Iris pigment epithelial cell (primary cell): ENCODE results near the gene FAM117B.

Experiments
- DNase-seq: peaks from one replicate; pipeline ENCODE4 v3.0.0-alpha.2; 2011; ENCODE audit warnings: low read depth

The FAM117B gene

DNA sequence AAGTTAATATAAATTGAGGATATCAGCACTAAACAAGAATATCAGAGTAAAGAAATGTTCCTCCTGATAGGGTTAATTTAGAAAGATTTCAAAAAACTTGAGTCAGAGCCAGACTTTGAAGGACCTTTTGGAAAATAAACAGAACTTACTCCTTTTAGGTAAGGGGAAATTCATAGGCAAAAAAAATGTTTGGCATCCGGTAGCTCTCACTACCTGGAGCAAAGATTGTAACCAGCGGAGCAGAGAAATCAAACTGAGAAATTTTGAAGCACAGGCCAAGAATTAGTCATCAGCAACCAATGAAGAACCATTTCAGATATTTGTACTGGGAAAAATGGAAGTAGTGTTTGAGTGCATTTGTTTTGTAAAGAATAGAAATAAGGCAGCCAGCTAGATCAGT, 123.8 kb downstream of the FAM117B start:
- DNase-seq, result peak; percentile 18

DNA sequence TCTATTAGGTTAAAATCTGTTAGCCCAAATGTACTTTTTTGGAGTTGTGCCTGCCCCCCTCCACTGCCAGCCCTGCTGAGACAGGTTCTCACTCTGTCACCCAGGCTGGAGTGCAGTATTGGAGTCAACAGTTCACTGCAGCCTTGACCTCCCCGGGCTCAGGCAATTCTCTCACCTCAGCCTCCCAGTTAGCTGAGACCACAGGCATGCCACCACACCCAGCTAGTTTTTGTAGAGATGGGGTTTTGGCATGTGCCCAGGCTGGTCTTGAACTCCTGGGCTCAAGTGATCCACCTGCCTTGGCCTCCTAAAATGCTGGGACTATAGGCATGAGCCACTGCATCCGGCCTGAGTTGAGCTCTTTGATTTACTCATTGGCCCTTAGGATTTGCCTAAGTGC, 126.1 kb downstream of the FAM117B start:
- DNase-seq, result no peak

DNA sequence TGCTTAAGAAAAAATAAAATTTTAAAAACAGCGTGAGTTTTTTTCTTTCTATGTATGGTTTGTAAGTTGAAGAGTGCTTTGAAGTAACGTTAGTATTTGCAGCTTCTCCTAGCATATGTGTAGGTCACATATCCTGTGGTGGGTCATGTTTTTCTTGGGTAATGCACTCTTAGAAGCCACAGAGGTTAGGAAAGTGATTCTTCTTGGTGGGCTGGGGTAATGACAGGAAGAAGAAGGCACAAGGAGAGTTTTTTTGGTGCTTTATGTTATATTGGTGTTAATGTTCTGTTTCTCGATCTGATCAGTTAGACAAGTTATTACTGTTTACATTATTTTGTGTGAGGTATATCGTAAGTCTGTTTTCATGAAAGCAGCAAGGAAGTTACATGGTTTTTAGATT, 127.8 kb downstream of the FAM117B start:
- no peak for DNase-seq

DNA sequence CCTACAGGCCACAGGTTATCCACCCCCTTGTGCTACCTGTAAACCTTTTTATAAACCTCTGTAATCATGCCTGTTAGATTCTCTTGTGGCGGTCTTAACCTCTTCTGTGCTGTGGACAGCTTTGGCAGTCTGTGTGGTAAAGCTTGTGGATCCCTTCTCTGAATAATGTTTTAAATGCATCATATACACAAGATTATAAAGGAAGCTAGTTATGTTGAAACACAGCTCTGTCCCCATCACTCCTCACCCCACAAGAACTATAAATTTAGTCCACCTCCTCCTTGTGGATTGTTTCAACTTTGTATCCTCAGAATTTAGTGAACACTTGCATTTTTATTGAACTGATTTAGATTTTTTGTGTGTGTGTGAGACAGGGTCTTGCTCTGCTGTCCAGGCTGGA, 129.1 kb downstream of the FAM117B start:
- no peak for DNase-seq

DNA sequence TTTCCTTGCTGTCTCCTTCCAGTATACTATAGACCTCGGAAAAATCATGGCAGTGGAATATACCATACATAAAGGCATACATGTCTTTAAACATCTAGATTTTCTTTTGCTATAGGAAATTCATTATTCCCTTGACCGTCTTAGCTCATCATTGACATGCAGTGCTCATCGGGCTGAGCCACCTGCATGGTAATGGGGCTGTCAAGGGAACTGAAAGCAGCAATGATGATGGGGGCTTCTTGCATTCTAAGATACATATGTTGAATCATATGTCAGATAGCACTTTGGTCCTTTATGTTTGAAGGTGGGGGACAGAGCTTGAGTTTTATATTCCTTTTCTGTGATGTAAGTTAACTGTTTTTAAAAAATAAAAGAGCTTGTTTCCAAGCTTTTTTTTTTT, 130.2 kb downstream of the FAM117B start:
- no peak for DNase-seq

DNA sequence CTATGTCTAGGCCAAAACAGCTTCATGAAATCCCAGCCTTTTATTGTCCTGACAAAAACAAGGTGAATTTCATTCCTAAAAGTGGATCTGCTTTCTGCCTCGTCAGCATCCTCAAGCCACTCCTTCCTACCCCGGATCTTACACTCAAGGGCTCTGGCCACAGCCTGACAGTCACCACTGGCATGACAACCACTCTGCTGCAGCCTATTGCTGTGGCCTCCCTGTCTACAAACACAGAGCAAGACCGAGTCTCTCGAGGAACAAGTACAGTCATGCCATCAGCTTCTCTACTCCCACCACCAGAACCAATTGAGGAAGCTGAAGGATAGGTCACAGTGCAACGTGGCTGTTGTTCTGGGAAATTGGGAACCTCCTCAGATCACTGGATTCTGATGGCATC, 130.7 kb downstream of the FAM117B start:
- no peak for DNase-seq

DNA sequence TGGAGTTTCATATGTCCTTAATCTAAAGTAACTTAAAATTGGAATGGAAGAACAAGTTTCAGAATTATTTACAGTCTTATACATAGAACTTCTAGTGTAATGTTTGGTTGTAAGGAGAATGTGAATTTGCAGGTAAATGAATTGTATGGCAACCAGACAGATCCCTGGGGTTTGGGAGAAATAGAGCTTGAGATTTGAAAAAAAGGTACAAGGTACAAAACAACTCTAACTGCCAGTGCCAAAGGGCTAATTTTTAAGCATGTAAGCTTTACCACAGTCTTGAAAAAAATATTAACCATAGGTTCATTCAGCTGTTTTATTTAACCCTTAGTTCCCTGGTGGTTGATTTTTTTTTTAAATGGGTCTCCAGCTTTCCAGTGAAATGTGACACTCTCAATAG, 133.5 kb downstream of the FAM117B start:
- DNase-seq, result no peak

DNA sequence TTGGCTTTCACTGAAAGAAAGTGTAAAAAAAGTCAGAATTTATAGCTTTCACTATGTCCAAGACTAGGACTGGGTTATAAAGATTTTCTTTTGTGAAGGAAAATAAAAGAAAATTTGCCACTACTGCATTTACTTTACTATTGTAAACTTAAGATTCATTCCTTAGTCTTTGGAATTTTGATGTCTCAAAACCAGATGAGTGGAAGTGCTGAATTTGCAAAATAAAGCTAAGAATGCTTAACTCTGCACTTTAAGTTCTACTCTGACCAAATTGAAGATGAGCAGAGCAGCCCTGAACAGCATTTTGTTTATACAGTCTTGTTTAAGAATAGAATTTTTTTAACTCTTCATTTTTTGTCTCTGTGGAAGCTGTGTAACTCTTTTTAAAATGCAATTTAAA, 134.4 kb downstream of the FAM117B start:
- no peak for DNase-seq

DNA sequence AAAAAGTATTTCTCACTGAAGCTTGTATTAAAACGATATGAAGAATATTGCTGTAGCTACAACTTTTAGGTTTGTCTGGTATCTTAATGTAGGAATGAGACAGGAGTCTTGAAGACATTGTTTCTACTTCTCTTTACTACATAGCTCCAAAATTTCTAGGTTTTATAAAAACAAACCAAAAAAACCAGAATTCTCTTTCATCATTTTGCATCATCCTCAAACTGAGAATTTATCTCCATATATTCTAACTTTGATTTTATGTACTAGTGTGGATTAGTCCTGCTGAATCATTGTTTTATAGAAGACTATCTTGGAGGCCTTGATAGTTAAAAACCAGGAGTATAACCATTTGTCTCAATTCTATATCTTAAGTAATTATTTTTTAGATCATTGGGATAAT, 136.6 kb downstream of the FAM117B start:
- DNase-seq, result no peak

DNA sequence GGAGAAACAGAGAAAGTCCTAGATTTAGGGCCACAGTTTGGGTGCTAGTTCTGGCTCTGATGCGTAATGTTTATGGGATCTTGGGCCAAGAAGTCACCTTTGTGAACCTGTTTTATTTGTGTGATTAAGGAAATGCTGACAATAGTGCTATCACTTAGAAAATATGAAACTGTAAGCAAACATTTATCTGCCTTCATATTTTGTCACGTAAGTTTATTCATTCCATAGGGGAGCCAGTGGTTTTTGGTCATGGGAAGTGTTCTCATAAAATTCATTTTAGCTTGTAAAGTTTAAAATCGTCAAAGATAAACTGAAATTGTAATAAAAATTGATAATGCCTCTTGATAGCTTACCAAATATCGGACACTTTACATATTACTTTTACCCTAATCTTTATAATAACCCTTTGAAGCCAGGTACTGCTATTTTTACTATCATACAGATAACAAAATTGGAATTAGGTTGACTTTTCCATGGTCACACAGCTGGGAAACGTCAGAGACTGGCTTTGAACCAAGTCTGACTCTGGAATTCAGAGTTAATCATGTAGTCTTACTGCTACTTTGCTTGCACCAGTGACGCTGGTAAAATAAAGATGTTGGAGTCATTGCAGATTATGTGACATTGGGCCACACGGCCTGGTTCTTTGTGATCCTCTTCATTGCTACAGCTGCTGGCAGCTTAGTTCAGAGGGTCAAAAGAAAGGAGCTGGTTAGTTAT, 137.1 kb downstream of the FAM117B start:
- peak; percentile 22 for DNase-seq

DNA sequence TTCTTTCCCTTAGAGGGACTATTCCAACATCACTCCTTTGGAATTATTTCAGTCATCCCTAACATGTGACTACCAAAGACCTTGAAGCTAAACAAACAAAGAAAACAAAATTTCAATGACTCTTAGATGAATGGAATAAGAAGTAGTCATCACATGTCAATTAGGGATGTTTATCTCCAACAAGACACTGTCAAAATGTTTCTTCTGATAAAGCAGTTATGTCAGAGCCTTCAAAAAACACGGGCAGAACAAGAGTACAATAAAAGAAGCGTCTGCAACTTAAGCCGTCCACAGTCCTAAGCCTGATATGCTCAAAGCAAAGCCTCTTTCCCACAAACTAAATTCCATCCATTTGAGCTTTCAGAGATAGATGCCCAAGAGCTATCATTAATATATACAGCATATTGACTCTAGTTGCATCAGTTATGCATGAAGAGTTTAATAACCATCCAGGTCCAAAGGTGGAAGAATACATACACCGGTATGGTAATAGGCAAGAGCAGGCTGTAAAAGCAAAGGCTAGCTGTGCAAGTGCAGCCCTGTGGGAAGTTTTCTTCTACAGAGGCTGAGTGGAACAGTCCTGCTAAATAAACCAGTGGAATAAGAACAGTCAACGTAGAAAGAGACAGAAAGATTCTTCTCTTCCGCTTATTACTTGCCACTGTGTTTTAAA, 138.7 kb downstream of the FAM117B start:
- no peak for DNase-seq

DNA sequence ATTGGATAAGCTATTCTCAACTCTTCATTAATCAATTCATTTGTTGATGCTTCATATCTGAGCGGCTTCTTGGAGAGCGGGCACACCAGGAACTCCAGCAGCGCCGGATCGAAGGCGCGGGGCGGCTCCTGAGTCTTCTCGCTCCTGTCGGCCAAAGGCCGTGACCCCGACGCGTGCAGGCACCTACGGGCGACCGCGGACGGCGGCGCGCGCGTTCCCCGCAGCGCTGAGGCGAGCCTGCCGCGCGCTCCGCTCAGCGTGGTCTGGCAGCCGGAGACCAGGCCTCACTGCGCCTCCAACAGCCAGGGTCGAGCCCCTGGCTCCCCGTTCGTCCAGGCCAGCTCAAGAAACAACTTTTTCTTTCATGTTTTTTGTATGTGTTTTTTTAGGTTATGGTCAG, 139.3 kb downstream of the FAM117B start:
- no peak for DNase-seq

DNA sequence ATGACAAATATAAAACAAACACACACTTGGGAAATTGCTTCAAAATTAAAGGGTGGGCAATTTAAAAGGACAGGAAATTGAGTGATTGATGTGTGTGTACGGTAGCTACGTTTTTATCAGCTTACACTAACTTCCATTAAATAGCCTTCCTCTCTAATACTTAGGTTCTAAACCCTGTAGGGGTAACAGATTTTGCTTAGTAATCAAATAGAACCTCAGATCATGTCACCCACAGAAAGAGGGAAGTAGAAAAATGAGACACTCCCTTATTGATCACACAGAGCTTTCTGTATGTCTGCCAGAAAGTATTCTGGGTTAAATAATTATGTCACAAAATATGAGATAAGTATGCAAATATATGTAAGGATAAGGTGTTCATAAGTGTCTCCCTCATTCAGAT, 143.4 kb downstream of the FAM117B start:
- no peak for DNase-seq

DNA sequence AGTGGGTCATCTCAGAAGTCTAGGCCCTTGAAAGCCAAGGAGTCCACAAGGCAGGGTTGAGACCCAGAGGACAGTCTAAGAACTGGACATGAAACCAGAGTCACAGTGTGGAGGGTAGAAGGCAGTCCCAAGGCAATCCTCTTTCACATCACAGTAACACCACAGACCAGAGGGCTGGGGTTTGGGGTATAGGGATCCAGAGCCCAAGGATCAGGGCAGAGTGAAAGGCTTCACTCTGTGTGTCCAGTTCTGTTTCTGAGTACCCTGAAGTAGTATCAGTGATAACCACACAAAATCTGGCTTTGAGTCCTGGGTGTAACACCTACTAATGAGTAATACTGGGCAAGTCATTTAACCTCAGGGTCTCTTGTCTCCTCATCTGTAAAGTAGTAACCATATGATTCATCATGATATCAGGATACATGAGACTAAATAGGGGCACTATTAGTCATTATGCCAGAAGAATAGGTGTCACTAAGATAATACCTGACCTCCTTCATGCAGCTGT, 145.8 kb downstream of the FAM117B start:
- peak; percentile 73 for DNase-seq

DNA sequence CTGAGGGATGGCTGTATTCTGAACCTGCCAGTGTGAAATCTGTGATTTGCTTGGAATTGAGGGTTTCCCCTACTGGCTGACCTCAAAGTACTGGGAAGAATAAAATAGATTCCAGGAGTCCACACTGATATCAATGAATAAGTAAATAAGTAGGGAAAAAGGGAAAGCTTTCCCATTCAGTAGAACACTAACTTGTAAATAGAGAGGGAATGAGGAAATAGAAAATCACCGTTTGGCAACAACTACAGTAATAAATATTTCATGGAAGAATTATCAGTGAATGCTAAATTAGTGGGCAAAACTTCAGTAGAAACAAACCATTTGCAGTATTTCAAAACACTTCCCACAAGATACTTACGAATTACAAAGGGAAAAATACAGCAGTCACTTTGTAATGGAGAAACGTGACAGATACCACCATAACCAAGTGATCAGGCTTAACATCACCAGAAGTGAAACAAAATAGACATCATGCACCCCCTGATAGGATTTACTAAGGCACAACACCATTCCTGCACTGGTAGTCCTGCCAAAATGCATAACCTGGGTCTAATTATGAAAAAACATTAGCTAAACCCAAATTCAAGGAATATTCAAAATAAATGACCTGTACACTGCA, 148.3 kb downstream of the FAM117B start:
- DNase-seq, result no peak

DNA sequence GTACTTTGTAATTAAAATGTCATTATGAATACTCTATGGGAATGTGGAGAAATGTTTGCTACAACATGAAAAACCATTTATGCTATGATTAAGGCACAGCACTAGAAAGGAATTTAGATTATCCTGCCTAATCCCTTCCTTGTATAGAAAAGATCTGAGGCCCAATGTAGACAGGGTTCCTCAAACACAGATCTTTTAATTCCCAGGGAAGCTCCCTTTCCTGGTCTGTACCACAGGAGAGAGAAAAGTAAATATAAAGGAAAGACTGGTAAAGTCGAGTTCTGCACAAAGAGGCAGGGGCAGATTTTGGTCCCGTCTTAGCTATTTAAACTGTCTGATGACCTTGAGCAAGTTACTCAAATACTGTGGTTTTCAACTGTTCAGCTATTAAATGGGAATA, 152.1 kb downstream of the FAM117B start:
- peak; percentile 14 for DNase-seq

DNA sequence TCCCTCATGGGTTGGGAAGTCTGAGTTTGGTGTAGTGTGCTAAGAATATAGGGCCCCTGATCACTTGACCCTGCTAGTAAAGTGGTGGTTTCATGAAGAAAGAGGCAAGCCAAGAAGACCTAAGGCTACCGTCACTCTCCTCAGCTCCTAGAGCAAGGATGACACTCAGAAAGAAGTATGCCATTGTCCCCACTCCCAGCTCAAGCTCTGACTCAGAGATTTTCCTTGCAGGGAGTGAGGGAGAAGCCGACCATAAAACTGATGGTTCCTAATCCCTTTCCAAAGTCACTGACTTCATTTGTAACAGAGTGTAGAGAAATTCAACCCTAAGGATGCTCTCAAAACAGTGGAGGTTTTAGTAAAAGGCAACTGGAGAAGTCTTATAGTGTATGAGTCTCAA, 155.9 kb downstream of the FAM117B start:
- no peak for DNase-seq

DNA sequence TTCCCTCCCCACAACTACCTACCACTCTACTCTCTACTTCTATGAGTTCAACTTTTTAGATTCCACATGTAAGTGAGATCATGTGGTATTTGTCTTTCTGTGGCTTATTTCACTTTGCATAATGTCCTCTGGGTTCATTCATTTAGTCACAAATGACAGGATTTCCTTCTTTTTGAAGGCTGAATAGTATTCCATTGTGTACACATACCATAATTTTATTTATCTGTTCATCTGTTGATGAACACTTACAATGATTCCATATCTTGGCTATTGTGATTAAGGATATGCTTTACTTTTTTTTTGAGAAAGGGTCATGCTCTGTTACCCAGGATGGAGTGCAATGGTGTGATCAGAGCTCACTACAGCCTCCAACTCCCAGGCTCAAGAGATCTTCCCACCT, 163.2 kb downstream of the FAM117B start:
- DNase-seq, result no peak

DNA sequence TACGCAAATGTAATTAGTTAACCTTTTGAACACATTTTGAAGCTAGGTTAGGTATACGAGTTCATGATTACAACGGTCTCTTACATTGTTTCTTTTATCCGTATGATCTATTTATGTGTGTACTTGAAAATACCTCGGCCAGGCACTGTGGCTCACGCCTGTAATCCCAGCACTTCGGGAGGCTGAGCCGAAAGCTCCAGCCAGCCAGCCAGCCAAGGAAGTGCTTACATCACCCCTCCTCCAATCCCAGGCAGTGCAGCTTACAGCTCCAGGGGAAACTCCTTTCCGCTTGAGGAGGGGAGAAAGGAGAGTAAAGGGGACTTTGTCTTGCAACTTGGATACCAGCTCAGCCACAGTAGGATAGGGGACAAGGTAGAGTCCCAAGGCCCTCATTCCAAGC, 171.1 kb downstream of the FAM117B start:
- DNase-seq, result peak; percentile 79

DNA sequence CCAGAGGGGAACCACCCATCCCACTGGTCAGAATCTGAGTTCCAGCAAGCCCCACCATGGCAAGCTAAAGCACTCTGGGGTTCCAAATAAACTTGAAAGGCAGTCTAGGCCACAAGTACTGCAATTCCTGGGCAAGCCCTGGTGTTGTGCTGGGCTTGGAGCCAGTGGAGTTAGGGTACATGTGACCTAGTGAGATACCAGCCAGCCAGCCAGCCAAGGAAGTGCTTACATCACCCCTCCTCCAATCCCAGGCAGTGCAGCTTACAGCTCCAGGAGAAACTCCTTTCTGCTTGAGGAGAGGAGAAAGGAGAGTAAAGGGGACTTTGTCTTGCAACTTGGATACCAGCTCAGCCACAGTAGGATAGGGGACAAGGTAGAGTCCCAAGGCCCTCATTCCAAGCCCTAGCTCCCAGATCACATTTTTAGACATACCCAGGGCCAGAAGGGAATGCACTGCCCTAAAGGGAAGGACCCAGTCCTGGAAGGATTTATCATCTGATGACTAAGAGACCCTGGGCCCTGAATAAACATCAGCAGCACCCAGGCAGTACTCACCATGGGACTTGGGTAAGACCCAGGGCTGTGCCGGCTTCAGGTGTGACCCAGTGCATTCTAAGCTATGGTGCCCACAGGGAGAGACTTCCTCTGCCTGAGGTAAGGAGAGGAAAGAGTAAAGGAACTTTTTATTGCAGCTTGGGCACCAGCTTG, 172.8 kb downstream of the FAM117B start:
- DNase-seq, result peak; percentile 89

DNA sequence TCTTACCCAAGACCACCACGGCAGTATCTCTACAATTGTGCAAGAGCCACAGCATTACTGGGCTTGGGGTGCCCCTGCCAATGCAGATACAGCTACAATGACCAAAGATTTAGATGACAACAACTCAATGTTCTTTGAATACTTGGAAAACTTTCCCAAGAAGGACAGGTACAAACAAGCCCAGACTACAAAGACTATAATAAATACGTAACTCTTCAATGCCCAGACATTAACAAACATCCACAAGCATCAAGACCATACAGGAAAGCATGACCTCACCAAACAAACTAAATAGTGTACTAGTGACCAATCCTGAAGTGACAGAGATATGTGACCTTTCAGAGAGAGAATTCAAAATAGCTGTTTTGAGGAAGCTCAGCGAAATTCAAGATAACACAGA, 174.0 kb downstream of the FAM117B start:
- no peak for DNase-seq

DNA sequence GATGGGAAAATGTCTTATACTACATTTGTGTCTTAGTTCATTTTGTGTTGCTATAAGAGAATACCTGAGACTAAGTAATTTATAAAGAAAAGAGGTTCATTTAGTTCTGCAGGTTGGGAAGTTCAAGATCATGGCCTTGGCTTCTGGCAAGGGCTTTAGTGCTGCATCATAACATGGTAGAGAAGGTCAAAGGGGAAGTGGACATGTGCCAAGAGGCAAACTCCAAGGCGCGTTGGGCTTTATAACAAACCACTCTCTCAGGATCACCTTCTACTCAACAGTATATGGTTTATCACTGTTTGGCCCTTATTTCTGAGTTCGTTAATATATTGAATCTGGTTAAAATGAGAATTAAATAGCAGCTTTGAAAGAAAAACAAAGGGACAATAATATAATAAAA, 178.6 kb downstream of the FAM117B start:
- no peak for DNase-seq

DNA sequence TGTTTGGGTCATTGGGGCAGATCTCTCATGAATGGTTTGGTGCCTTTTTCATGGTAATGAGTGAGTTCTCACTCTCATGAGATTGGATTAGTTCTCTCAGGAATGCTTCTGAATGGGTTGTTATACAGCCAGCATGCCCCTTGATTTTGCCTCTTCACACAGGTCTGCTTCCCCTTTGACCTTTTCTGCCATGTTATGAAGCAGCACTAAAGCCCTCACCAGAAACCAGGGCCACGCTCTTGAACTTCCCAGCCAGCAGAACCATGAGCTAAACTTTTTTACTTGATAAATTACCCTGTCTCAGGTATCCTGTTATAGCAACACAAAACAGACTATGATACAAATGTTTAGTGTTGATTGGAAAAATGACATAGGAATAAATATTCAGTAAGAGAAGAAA, 179.5 kb downstream of the FAM117B start:
- no peak for DNase-seq
